ENCODE data around the gene CERS6. TPM values are rescaled to one million over a fixed set of nuclear protein-coding genes. Genes with fewer than 3 reads are reported as not detected.
"Not testable (repeated sequence)": the region's sequence is repeated elsewhere in the genome, so short reads cannot be mapped to it uniquely, and the experiment has no call there.

The CERS6 gene
- total RNA-seq, 1 donor from 2014 or later = 22.4 TPM

DNA sequence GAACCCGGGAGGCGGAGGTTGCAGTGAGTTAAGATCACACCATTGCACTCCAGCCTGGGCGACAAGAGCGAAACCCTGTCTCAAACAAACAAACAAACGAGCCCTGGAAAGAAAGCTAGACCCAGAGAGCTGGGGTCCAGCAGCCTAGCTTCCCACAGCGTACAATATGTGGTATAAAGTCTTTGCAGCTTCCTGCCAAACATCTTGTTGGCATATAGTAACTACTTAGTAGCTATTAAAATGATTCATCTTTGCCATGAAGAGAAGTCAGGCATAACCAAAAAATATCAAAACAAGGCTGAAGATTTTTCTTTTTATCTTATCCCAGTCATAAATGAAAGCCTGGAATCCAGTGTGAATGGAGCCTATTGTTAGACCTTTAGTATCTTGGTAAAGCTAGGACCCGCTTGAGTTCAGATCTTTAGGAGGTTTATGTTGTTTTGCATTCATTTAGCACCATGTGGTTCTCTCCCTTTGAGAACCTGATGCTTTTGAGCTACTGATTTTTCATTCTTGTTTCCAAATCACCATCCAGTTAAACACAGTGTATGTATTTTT, 206.7 kb downstream of the CERS6 start:
- peaks cover 19% of the 10 kb centered on the region for H3K4me1 Mint-ChIP-seq (ENCODE audit: low read depth)
- no peak overlapping the region for H3K27ac Mint-ChIP-seq
- H3K9me3 Mint-ChIP-seq = no peaks in the 10 kb centered on the region
- peaks cover 3% of the 10 kb centered on the region for H3K36me3 Mint-ChIP-seq (ENCODE audit: low read depth)
- intact Hi-C loops (cut with micrococcal nuclease) = no loop called here
- no peaks in the 10 kb centered on the region for H3K27me3 Mint-ChIP-seq (ENCODE audit: low read depth)
- no peak for DNase-seq (ENCODE audit: low spot score)
- H3K4me3 Mint-ChIP-seq (ENCODE audit: low read depth) = no peak overlapping the region

GRCh38 chr2:168663993-168664392, 207.9 kb downstream of the CERS6 start:
- peaks cover 22% of the 10 kb centered on the region for H3K4me1 Mint-ChIP-seq (ENCODE audit: low read depth)
- DNase-seq (ENCODE audit: low spot score) = no peak
- H3K4me3 Mint-ChIP-seq (ENCODE audit: low read depth) = no peak overlapping the region
- H3K9me3 Mint-ChIP-seq = no peaks in the 10 kb centered on the region
- intact Hi-C loops (cut with micrococcal nuclease) = no loop called here
- H3K27me3 Mint-ChIP-seq (ENCODE audit: low read depth) = no peaks in the 10 kb centered on the region
- H3K36me3 Mint-ChIP-seq (ENCODE audit: low read depth) = peaks cover 3% of the 10 kb centered on the region
- no peak overlapping the region for H3K27ac Mint-ChIP-seq

- H3K4me1 Mint-ChIP-seq (ENCODE audit: low read depth) = peaks cover 25% of the 10 kb centered on the region
- H3K4me3 Mint-ChIP-seq (ENCODE audit: low read depth); intact Hi-C loops (cut with micrococcal nuclease); H3K27ac Mint-ChIP-seq; H3K27me3 Mint-ChIP-seq (ENCODE audit: low read depth); H3K9me3 Mint-ChIP-seq; DNase-seq (ENCODE audit: low spot score); H3K36me3 Mint-ChIP-seq (ENCODE audit: low read depth): not testable (repeated sequence)
Measured at GRCh38 chr2:168664715-168665114, 208.6 kb downstream of the CERS6 start.

DNA sequence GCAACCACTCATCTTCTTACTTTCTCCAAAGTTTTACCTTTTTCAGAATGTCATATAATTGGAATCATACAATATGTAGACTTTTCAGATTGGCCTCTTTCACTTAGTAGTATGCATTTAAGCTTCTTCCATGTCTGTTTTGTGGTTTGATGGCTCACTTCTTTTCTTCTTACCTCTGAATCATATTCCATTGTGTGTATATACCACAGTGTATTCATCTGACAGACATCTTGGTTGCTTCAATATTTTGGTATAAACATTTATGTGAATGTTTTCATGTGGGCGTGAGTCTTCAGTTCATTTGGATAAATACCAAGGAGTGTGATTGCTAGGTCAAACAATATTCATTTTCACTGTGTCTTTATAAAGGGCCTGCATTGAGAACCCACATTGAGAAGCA, 210.3 kb downstream of the CERS6 start:
- no peaks in the 10 kb centered on the region for H3K9me3 Mint-ChIP-seq
- H3K4me1 Mint-ChIP-seq (ENCODE audit: low read depth) = peaks cover 32% of the 10 kb centered on the region
- peaks cover 3% of the 10 kb centered on the region for H3K36me3 Mint-ChIP-seq (ENCODE audit: low read depth)
- H3K4me3 Mint-ChIP-seq (ENCODE audit: low read depth) = no peak overlapping the region
- peak overlapping the region; percentile 47 for H3K27ac Mint-ChIP-seq
- DNase-seq (ENCODE audit: low spot score) = no peak
- H3K27me3 Mint-ChIP-seq (ENCODE audit: low read depth) = no peaks in the 10 kb centered on the region
- intact Hi-C loops (cut with micrococcal nuclease) = loop anchor here (2.0 kb wide), 1 partner anchor 176 kb away; no protein-coding TSS in a partner anchor

DNA sequence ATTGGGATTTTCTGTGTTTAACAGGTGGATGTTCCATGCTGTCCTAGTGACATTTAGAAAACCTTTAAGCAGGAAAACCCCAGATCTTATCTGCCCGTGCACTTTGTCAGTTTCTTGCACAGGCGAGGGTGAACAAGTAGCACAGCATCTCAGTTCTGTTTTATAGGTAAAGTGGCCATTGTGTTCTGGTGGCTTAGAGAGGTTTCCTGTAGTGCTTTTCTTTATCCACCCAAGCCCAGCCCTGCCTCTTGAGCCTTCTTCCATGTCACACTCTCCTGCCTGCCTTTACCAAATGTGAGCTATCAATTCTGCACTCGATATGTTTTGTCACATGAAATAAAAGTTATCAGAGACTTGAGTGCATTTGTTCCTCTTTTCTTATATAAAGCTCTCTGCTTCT, 211.1 kb downstream of the CERS6 start:
- DNase-seq (ENCODE audit: low spot score) = no peak
- Mint-ChIP-seq H3K27ac (no peak overlapping the region), H3K4me3 (ENCODE audit: low read depth) (no peak overlapping the region), H3K27me3 (ENCODE audit: low read depth) (no peaks in the 10 kb centered on the region), H3K4me1 (ENCODE audit: low read depth) (peaks cover 32% of the 10 kb centered on the region), H3K9me3 (no peaks in the 10 kb centered on the region), H3K36me3 (ENCODE audit: low read depth) (peaks cover 3% of the 10 kb centered on the region)
- intact Hi-C loops (cut with micrococcal nuclease) = loop anchor here (2.0 kb wide), 1 partner anchor 176 kb away; no protein-coding TSS in a partner anchor

GRCh38 chr2:168669151-168669550, 213.1 kb downstream of the CERS6 start:
- Mint-ChIP-seq H3K27ac (no peak overlapping the region), H3K27me3 (ENCODE audit: low read depth) (no peaks in the 10 kb centered on the region), H3K4me1 (ENCODE audit: low read depth) (peaks cover 29% of the 10 kb centered on the region)

DNA sequence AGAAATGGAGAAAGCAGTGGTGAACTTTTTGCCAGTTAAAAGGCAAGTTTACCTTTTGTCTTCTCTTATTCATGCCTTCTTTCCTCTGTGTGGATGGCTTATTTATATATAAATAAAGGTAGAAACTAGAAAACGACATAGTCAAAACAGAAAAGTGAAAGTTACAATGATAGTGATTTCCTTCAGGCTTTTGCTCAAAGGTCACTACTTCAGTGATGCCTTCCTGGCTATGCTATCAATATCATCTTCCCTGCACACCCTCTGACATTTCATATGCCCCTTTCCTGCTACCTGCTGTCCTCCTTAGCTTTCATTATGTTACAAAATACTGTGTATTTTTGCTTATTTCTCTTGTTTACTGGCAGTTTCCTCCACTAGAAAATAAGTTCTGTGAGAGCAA, 214.4 kb downstream of the CERS6 start:
- DNase-seq (ENCODE audit: low spot score) = no peak
- Mint-ChIP-seq H3K36me3 (ENCODE audit: low read depth) (peaks cover 3% of the 10 kb centered on the region), H3K9me3 (no peaks in the 10 kb centered on the region), H3K4me1 (ENCODE audit: low read depth) (peaks cover 27% of the 10 kb centered on the region), H3K27me3 (ENCODE audit: low read depth) (no peaks in the 10 kb centered on the region), H3K4me3 (ENCODE audit: low read depth) (no peak overlapping the region), H3K27ac (no peak overlapping the region)
- intact Hi-C loops (cut with micrococcal nuclease) = no loop called here

More at GRCh38 chr2:168669151-168669550, 213.1 kb downstream of the CERS6 start:
- Mint-ChIP-seq H3K36me3 (ENCODE audit: low read depth) (peaks cover 3% of the 10 kb centered on the region), H3K4me3 (ENCODE audit: low read depth) (no peak overlapping the region), H3K9me3 (no peaks in the 10 kb centered on the region)
- intact Hi-C loops (cut with micrococcal nuclease) = no loop called here
- no peak for DNase-seq (ENCODE audit: low spot score)

DNA sequence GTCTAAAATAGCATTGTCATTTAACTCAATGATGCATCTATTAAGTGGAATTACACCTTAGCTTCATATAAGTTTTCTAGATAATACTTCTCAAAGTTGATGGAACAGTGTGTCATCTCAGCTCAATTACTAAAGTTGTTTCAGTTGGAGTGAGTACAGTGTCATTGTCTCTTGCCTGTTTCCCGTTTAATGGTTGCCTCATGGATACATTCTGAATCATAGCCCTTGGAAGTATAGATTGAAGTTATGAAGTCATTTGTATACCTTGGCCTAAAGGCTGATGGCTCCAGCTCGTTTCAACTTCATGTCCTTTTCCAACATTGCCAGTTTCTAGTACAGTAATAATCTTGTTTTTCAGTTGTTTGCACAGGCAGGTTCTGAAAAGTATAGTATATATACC, 215.9 kb downstream of the CERS6 start:
- no peaks in the 10 kb centered on the region for H3K9me3 Mint-ChIP-seq
- intact Hi-C loops (cut with micrococcal nuclease) = no loop called here
- H3K4me3 Mint-ChIP-seq (ENCODE audit: low read depth) = no peak overlapping the region

DNA sequence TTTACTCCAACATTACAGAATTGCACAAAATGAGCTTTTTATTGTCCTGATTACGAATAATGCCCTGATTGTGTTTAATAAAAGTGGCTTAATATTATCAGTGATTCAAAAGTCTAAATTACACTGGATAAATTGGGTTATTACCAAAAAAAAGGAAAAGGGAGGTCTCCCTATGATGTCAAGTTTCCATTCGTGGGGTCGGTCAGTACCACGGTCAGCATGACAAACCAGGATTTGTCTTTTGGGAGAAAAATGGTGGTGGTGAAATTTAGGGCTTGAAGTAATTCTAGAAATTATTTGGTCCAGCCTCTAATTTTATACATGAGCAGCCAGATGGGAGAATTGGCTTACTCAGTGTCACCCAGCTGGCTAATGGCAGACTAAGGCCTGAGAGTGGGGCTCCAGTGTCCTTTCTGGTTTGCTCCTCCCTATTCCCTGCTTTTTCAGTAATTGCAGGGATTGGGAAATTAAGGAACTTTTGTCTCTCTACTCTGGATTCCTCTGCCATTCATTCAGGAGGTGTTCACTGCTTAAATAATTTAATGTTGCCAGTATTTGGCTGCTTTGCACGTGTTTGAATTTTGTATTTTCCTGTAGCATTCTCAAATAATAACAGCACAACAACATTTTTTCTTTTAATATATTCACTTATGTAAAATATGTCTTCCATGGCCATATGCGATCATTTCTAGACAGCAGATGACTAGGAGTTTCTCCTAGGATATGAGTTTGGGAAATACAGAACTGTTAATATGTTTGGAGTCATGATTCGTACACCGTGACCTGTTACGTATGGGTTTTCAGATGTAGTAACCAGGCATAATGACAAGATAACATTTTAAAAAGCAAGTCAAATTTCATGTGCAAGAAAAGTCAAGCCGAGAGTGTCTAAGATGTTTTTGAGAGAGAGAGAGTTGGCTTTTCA, 217.5 kb downstream of the CERS6 start:
- peaks cover 11% of the 10 kb centered on the region for H3K4me1 Mint-ChIP-seq (ENCODE audit: low read depth)
- no peaks in the 10 kb centered on the region for H3K36me3 Mint-ChIP-seq (ENCODE audit: low read depth)
- intact Hi-C loops (cut with micrococcal nuclease) = no loop called here
- no peak for DNase-seq (ENCODE audit: low spot score)
- H3K9me3 Mint-ChIP-seq = no peaks in the 10 kb centered on the region
- no peaks in the 10 kb centered on the region for H3K27me3 Mint-ChIP-seq (ENCODE audit: low read depth)
- H3K4me3 Mint-ChIP-seq (ENCODE audit: low read depth) = no peak overlapping the region
- no peak overlapping the region for H3K27ac Mint-ChIP-seq

More for the DNA sequence above, 215.9 kb downstream of the CERS6 start:
- peaks cover 19% of the 10 kb centered on the region for H3K4me1 Mint-ChIP-seq (ENCODE audit: low read depth)
- no peak for DNase-seq (ENCODE audit: low spot score)
- H3K36me3 Mint-ChIP-seq (ENCODE audit: low read depth) = no peaks in the 10 kb centered on the region
- H3K27ac Mint-ChIP-seq = no peak overlapping the region
- no peaks in the 10 kb centered on the region for H3K27me3 Mint-ChIP-seq (ENCODE audit: low read depth)

DNA sequence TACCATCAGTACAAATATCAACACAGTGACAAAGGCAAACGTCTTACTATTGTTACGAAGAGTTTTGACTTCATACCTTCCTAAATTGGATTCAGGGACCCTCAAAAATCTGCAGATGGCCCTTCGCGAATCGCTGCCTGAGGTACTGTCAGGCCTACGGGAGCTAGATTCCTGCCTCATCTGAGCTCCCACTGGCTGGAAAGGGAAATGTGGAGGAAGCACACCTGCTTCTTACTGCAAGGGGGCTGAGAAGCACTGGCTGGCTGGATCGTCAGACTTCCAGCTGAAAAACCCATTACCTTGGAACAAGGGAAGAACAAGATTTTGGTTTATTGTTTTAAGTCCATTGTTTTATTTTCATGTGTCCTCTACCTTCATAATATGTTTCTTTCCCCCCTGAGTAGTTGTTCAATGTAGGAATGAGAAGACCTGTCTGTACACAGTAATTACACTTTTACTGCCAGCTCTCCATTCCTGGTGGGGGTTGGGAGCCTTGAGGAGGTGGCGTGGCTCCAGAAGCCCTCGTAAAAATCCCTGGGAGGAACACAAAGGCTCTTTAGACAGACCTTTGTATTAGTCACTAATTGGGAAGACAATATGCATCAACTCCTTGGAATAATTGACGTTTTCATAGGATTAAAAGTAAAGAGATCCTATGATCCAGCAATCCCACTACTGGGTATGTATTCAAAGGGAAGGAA, 222.2 kb downstream of the CERS6 start:
- DNase-seq (ENCODE audit: low spot score) = no peak
- Mint-ChIP-seq H3K4me3 (ENCODE audit: low read depth) (no peak overlapping the region), H3K4me1 (ENCODE audit: low read depth) (no peaks in the 10 kb centered on the region), H3K36me3 (ENCODE audit: low read depth) (no peaks in the 10 kb centered on the region), H3K9me3 (no peaks in the 10 kb centered on the region), H3K27me3 (ENCODE audit: low read depth) (no peaks in the 10 kb centered on the region), H3K27ac (no peak overlapping the region)
- intact Hi-C loops (cut with micrococcal nuclease) = no loop called here

- Mint-ChIP-seq H3K27me3 (ENCODE audit: low read depth) (no peaks in the 10 kb centered on the region), H3K4me3 (ENCODE audit: low read depth) (no peak overlapping the region), H3K36me3 (ENCODE audit: low read depth) (no peaks in the 10 kb centered on the region), H3K27ac (no peak overlapping the region), H3K9me3 (no peaks in the 10 kb centered on the region), H3K4me1 (ENCODE audit: low read depth) (no peaks in the 10 kb centered on the region)
- DNase-seq (ENCODE audit: low spot score) = no peak
- intact Hi-C loops (cut with micrococcal nuclease) = no loop called here
Measured at GRCh38 chr2:168679081-168679480, 223.0 kb downstream of the CERS6 start.

- intact Hi-C loops (cut with micrococcal nuclease) = no loop called here
- Mint-ChIP-seq H3K36me3 (ENCODE audit: low read depth) (no peaks in the 10 kb centered on the region), H3K9me3 (no peaks in the 10 kb centered on the region), H3K27me3 (ENCODE audit: low read depth) (no peaks in the 10 kb centered on the region), H3K4me1 (ENCODE audit: low read depth) (no peaks in the 10 kb centered on the region), H3K4me3 (ENCODE audit: low read depth) (no peak overlapping the region), H3K27ac (no peak overlapping the region)
- DNase-seq (ENCODE audit: low spot score) = no peak
Measured at GRCh38 chr2:168679741-168680310, 223.8 kb downstream of the CERS6 start.

Data from activated T-helper 2 cell treated with anti-CD3 and anti-CD28 coated beads, Interferon-gamma antibody, Interleukin-2, Interleukin-4, amounts not matched to agents 10 μg/mL and 5 μg/mL and 100 μg/mL, durations not matched to agents 14 hours and 24 hours and 36 hours (primary cell).